Osteocyte (in vitro differentiated cells): ENCODE results near the gene SLC16A8. TPM values are rescaled to one million over a fixed set of nuclear protein-coding genes. Genes with fewer than 3 reads are reported as not detected.

Experiments used
- DNase-seq: peaks from one replicate; pipeline ENCODE4 v3.0.0; 2021; ENCODE audit warnings: mixed read lengths; ENCODE audit not compliant: unreplicated experiment; ENCODE audit errors: extremely low spot score
- H3K27ac Mint-ChIP-seq: one replicate; pipeline ENCODE4 v1.8.0; 2021; ENCODE audit warnings: mild to moderate bottlenecking, mixed read lengths; ENCODE audit not compliant: unreplicated experiment
- H3K27me3 Mint-ChIP-seq: one replicate; pipeline ENCODE4 v1.8.0; 2021; ENCODE audit warnings: mixed read lengths; ENCODE audit not compliant: unreplicated experiment
- H3K36me3 Mint-ChIP-seq: one replicate; pipeline ENCODE4 v1.8.0; 2021; ENCODE audit warnings: mixed read lengths; ENCODE audit not compliant: unreplicated experiment
- H3K4me1 Mint-ChIP-seq: one replicate; pipeline ENCODE4 v1.8.0; 2021; ENCODE audit warnings: mixed read lengths; ENCODE audit not compliant: unreplicated experiment
- H3K4me3 Mint-ChIP-seq: one replicate; pipeline ENCODE4 v1.8.0; 2021; ENCODE audit warnings: mild to moderate bottlenecking, moderate library complexity, mixed read lengths; ENCODE audit not compliant: unreplicated experiment
- H3K9me3 Mint-ChIP-seq: one replicate; pipeline ENCODE4 v1.8.0; 2021; ENCODE audit warnings: mixed read lengths; ENCODE audit not compliant: unreplicated experiment
- CTCF ChIP-seq: fragments of 200-600 bp; sonication (generic); IDR thresholded peaks from 2 replicates; pipeline ENCODE4 v1.5.0; 2021; ENCODE audit warnings: antibody characterized with exemption, mild to moderate bottlenecking, moderate library complexity
- total RNA-seq: library from RNA; stranded (reverse); gene quantifications from 2 replicates; pipeline ENCODE4 v1.2.1, GENCODE V29; 2021

The SLC16A8 gene
- total RNA-seq, 1 donor from 2014 or later: not detected

GRCh38 chr22:38032681-38033521 lies 51.1 kb downstream of the SLC16A8 start:
- no peaks in the 10 kb centered on the region for H3K9me3 Mint-ChIP-seq
- no peaks in the 10 kb centered on the region for H3K36me3 Mint-ChIP-seq
- TF ChIP-seq CTCF: no peak
- H3K4me3 Mint-ChIP-seq: no peak overlapping the region
- H3K27me3 Mint-ChIP-seq: no peaks in the 10 kb centered on the region
- H3K27ac Mint-ChIP-seq: no peak overlapping the region
- peaks cover 23% of the 10 kb centered on the region for H3K4me1 Mint-ChIP-seq
- no peak for DNase-seq

DNA sequence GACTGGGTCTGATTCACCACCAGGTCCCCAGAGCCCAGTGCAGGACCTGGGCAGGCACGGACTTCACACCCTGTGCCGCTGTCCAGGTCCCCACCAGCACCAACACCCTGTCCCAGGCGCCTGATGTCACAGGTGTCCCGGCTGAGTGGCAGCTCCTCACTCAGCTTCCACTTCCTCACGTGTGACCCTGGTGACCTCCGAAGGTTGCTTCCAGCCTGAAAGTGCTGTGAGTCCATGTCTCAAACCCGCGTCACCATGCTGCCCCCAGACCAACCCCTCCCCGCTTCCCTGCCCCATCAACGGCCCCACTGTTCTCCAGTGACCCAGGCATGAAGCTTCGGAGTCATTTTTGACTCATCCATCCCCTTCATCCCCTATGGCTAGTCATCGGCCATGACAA lies 52.5 kb downstream of the SLC16A8 start:
- Mint-ChIP-seq H3K4me1 (peaks cover 18% of the 10 kb centered on the region), H3K27me3 (peaks cover 4% of the 10 kb centered on the region), H3K4me3 (no peak overlapping the region), H3K36me3 (no peaks in the 10 kb centered on the region), H3K27ac (no peak overlapping the region), H3K9me3 (no peaks in the 10 kb centered on the region)
- DNase-seq: no peak
- no peak for TF ChIP-seq CTCF

DNA sequence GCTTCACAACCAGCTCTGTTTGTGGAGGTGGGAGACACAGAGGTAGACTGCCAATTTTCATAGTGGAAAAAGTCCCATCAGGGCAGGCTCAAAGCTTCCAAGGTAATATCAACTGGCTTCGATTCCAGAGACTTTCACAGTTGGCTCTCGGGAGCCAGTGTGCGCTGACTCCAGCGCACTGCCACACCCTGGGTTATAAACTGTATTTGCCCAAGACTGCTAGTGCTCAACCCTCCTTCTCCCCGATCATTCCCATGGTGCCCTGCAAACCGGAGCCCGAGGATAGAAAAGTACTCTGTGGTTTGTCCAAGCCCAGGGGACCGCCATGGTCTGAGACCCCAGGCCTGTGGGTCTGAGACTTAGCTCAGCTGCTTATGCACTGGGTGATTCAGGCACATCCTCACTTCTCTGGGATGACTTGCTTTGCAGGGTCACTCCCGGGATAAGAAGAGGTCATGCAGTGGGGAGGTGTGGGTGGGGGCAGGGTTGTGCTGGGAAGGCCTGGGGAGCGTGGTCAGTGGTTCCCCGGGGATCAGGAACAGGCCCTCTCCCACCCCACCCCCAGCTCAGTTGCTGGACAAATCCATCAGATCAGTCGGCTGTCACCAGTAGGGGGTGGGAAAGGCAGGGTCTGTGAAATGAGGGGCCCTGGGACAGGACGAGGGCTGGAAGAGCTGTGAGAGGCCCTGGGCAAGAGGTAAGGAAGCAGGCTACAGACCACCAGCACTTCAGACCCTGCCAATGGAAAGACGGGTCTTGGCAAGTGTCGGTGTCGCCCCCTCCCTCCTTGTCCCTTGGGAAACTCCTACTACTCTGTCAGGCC lies 53.5 kb downstream of the SLC16A8 start:
- no peak for DNase-seq
- Mint-ChIP-seq H3K9me3 (no peaks in the 10 kb centered on the region), H3K4me1 (peaks cover 18% of the 10 kb centered on the region), H3K27me3 (peaks cover 8% of the 10 kb centered on the region), H3K27ac (no peak overlapping the region), H3K36me3 (no peaks in the 10 kb centered on the region), H3K4me3 (no peak overlapping the region)
- TF ChIP-seq CTCF: no peak

- peaks cover 14% of the 10 kb centered on the region for H3K27me3 Mint-ChIP-seq
- H3K4me3 Mint-ChIP-seq: no peak overlapping the region
- no peaks in the 10 kb centered on the region for H3K36me3 Mint-ChIP-seq
- no peak for DNase-seq
- H3K27ac Mint-ChIP-seq: no peak overlapping the region
- no peaks in the 10 kb centered on the region for H3K9me3 Mint-ChIP-seq
- H3K4me1 Mint-ChIP-seq: peaks cover 15% of the 10 kb centered on the region
- TF ChIP-seq CTCF: no peak
These were observed 54.1 kb downstream of the SLC16A8 start for GRCh38 chr22:38029901-38030300.

GRCh38 chr22:38029370-38029769 lies 54.6 kb downstream of the SLC16A8 start:
- Mint-ChIP-seq H3K9me3 (no peaks in the 10 kb centered on the region), H3K27me3 (peaks cover 14% of the 10 kb centered on the region), H3K27ac (no peak overlapping the region), H3K4me1 (peaks cover 10% of the 10 kb centered on the region), H3K4me3 (no peak overlapping the region), H3K36me3 (no peaks in the 10 kb centered on the region)
- DNase-seq: no peak
- no peak for TF ChIP-seq CTCF
